RWPE2 (cell line): ENCODE results near the gene IPPK.

ENCODE experiments used
- ATAC-seq: fragments of 200-7000 bp; cut with Tn5 transposase; 3 replicates; pipeline ENCODE4 v1.9.1; 2021; ENCODE audit warnings: low read depth
- DNase-seq: peaks from one replicate; pipeline ENCODE4 v3.0.0-alpha.2; 2020; ENCODE audit warnings: low spot score
- H3K27ac ChIP-seq: fragments of 450-650 bp; 2 replicates; pipeline ENCODE4 v1.5.1; 2017; ENCODE audit warnings: mild to moderate bottlenecking; ENCODE audit not compliant: poor library complexity, severe bottlenecking
- H3K27me3 ChIP-seq: fragments of 250-450 bp; sonication (Bioruptor Pico); 2 replicates; pipeline ENCODE4 v1.5.1; 2021; ENCODE audit warnings: mild to moderate bottlenecking, moderate library complexity; ENCODE audit not compliant: insufficient read depth, poor library complexity, severe bottlenecking
- H3K36me3 ChIP-seq: fragments of 250-450 bp; sonication (Bioruptor Pico); 2 replicates; pipeline ENCODE4 v1.5.1; 2020; ENCODE audit warnings: low read depth, mild to moderate bottlenecking, moderate library complexity
- H3K4me1 ChIP-seq: fragments of 250-450 bp; sonication (Bioruptor Pico); 2 replicates; pipeline ENCODE4 v1.5.1; 2021; ENCODE audit warnings: mild to moderate bottlenecking, moderate library complexity; ENCODE audit not compliant: insufficient read depth, poor library complexity, severe bottlenecking
- H3K4me3 ChIP-seq: fragments of 250-450 bp; sonication (Bioruptor Pico); 2 replicates; pipeline ENCODE4 v1.5.1; 2021; ENCODE audit warnings: mild to moderate bottlenecking, moderate library complexity; ENCODE audit not compliant: severe bottlenecking
- H3K9me3 ChIP-seq: fragments of 250-450 bp; sonication (Bioruptor Pico); 2 replicates; pipeline ENCODE4 v1.5.1; 2021; ENCODE audit warnings: mild to moderate bottlenecking, moderate library complexity; ENCODE audit not compliant: severe bottlenecking
- CTCF ChIP-seq: fragments of 450-650 bp; IDR thresholded peaks from one replicate; pipeline ENCODE4 v1.5.1; 2017; ENCODE audit warnings: mild to moderate bottlenecking, moderate library complexity; ENCODE audit not compliant: poor library complexity, severe bottlenecking

IPPK gene

GRCh38 chr9:92564982-92565381 lies 104.9 kb downstream of the IPPK start:
- no peak for ATAC-seq
- Histone ChIP-seq H3K4me1 (peaks cover 9% of the 10 kb centered on the region), H3K36me3 (no peaks in the 10 kb centered on the region), H3K27ac (no peak overlapping the region), H3K9me3 (no peaks in the 10 kb centered on the region), H3K4me3 (no peak overlapping the region), H3K27me3 (no peaks in the 10 kb centered on the region)
- DNase-seq, result no peak
- no peak for TF ChIP-seq CTCF

GRCh38 chr9:92564504-92564903 lies 105.4 kb downstream of the IPPK start:
- DNase-seq, result no peak
- Histone ChIP-seq H3K4me3 (no peak overlapping the region), H3K36me3 (no peaks in the 10 kb centered on the region), H3K27ac (no peak overlapping the region), H3K27me3 (no peaks in the 10 kb centered on the region), H3K4me1 (peaks cover 9% of the 10 kb centered on the region), H3K9me3 (no peaks in the 10 kb centered on the region)
- 0 out of 3 replicates have a peak, but pooled peaks have one; percentile 19 for ATAC-seq
- no peak for TF ChIP-seq CTCF
